ENCODE results near the gene IL2RA. TPM values are rescaled to one million over a fixed set of nuclear protein-coding genes. Genes with fewer than 3 reads are reported as not detected.

IL2RA gene
- total RNA-seq, 1 experiment from 2014 or later, result not detected

DNA sequence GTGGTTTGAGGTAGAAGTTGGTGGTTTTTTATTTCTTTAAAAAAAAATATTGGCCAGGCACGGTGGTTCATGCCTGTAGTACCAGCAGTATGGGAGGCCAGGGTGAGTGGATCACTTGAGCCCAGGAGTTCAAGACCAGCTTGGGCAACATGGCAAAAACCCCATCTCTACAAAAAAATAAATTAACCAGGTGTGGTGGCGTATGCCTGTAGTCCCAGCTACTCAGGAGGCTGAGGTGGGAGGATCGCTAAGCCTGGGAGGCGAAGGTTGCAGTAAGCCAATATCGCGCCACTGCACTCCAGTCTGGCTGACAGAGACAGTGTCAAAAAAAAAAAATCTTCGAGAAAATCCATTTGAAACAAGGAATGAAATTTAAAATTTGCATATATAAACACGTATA lies 1.1 kb downstream of the IL2RA start:
- Mint-ChIP-seq H3K4me3 (no peak overlapping the region), H3K36me3 (ENCODE audit: insufficient read depth in 1 of 3, low read depth in 3 of 3) (no peaks in the 10 kb centered on the region; a peak in 1 of 7 replicates), H3K9me3 (peaks cover 0 to 3% of the 10 kb centered on the region in 2 experiments; a peak in 3 of 5 replicates), H3K27me3 (ENCODE audit: low read depth) (peaks cover 10% of the 10 kb centered on the region), H3K27ac (no peak overlapping the region), H3K4me1 (peaks cover 3 to 4% of the 10 kb centered on the region in 2 experiments; a peak in 3 of 4 replicates)
- H3K9ac ChIP-seq (ENCODE audit: extremely low read depth, insufficient read length, low read length), result no peak overlapping the region
- no peak overlapping the region for H4K5ac ChIP-seq (ENCODE audit: insufficient read length, low read depth, low read length)
- TF ChIP-seq, protein P1, sequence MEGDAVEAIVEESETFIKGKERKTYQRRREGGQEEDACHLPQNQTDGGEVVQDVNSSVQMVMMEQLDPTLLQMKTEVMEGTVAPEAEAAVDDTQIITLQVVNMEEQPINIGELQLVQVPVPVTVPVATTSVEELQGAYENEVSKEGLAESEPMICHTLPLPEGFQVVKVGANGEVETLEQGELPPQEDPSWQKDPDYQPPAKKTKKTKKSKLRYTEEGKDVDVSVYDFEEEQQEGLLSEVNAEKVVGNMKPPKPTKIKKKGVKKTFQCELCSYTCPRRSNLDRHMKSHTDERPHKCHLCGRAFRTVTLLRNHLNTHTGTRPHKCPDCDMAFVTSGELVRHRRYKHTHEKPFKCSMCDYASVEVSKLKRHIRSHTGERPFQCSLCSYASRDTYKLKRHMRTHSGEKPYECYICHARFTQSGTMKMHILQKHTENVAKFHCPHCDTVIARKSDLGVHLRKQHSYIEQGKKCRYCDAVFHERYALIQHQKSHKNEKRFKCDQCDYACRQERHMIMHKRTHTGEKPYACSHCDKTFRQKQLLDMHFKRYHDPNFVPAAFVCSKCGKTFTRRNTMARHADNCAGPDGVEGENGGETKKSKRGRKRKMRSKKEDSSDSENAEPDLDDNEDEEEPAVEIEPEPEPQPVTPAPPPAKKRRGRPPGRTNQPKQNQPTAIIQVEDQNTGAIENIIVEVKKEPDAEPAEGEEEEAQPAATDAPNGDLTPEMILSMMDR (conservative IDR thresholded peaks at IDR 0.05), result no peak
- H3K56ac ChIP-seq (ENCODE audit: insufficient read length, low read depth, low read length), result no peak overlapping the region
- H2AK5ac ChIP-seq (ENCODE audit: insufficient read length, low read length), result no peak overlapping the region
- no peaks in the 10 kb centered on the region for H3K79me2 ChIP-seq (ENCODE audit: insufficient read depth, low read length)
- H4K8ac ChIP-seq (replicated peaks; ENCODE audit: insufficient read length, low read depth, low read length), result no peak overlapping the region
- no peak overlapping the region for H2BK120ac ChIP-seq (ENCODE audit: low read depth, low read length, poor library complexity, severe bottlenecking)
- no peak overlapping the region for H3K4ac ChIP-seq (ENCODE audit: low read depth, low read length)
- no CpG with 5 or more reads among the region's 8 CpGs for WGBS (ENCODE audit: extremely low coverage, insufficient read length, low lambda C conversion rate)
- H3K4me1 ChIP-seq (ENCODE audit: insufficient read depth, low read length), result no peaks in the 10 kb centered on the region
- H3K27me3 ChIP-seq (ENCODE audit: insufficient read depth, low read length), result no peaks in the 10 kb centered on the region
- no peak overlapping the region for H3K14ac ChIP-seq (ENCODE audit: insufficient read depth, low read length)
- no peak overlapping the region for H3T11ph ChIP-seq (ENCODE audit: low read length)
- H3K79me1 ChIP-seq (ENCODE audit: insufficient read depth, low read depth, low read length, poor library complexity, severe bottlenecking), result no peaks in the 10 kb centered on the region
- H4K20me1 ChIP-seq (ENCODE audit: control insufficient read depth, insufficient read depth, insufficient read length), result no peaks in the 10 kb centered on the region
- H2BK5ac ChIP-seq (ENCODE audit: insufficient read length, low read length), result no peak overlapping the region
- H2BK20ac ChIP-seq (ENCODE audit: low read depth, low read length, poor library complexity, severe bottlenecking), result no peak overlapping the region
- no peak overlapping the region for H2BK15ac ChIP-seq (ENCODE audit: low read depth, low read length)
- no peak overlapping the region for H2BK12ac ChIP-seq (ENCODE audit: insufficient read length, low read depth, low read length)
- no peaks in the 10 kb centered on the region for H3K9me3 ChIP-seq (ENCODE audit: control insufficient read depth, low read depth, low read length)
- H4K91ac ChIP-seq (ENCODE audit: insufficient read length, low read depth, low read length), result no peak overlapping the region
- H3K23me2 ChIP-seq (ENCODE audit: insufficient read length, low read depth, low read length, poor library complexity, severe bottlenecking), result no peaks in the 10 kb centered on the region
- no peak overlapping the region for H3K23ac ChIP-seq (ENCODE audit: insufficient read length, low read depth, low read length)
- no peak overlapping the region for H3K4me2 ChIP-seq (ENCODE audit: insufficient read depth, insufficient read length, low read length)
- no peak for DNase-seq
- no peak overlapping the region for H3K27ac ChIP-seq (ENCODE audit: insufficient read length, low read depth, low read length)
- H2AFZ ChIP-seq (ENCODE audit: low read length), result no peak overlapping the region
- no peak overlapping the region for H3K18ac ChIP-seq (ENCODE audit: insufficient read length, low read depth, low read length)

All from H9 (cell line).